Astrocyte of the spinal cord (primary cell): Measurements from ENCODE around the gene AP1M2.

Source experiments
- DNase-seq: peaks from one replicate; pipeline ENCODE4 v3.0.0; 2011; ENCODE audit warnings: low read depth, low spot score
- H3K4me3 ChIP-seq: 2 replicates; pipeline ENCODE4 v1.5.1; 2011; ENCODE audit warnings: low read depth, mild to moderate bottlenecking, low read length, moderate library complexity
- in situ Hi-C: cut with HindIII; loops from 2 replicates; pipeline ENCODE4 v1.10.0; 2017; ENCODE audit warnings: low sequenced_read_pairs
- TF ChIP-seq, protein P1 (sequence below): IDR thresholded peaks from 2 replicates; pipeline ENCODE4 v1.5.1; 2012; ENCODE audit warnings: low read depth, mild to moderate bottlenecking, low read length, inconsistent platforms

The AP1M2 gene

GRCh38 chr19:10615429-10616023, 28.4 kb upstream of the AP1M2 start:
- TF ChIP-seq, protein P1, sequence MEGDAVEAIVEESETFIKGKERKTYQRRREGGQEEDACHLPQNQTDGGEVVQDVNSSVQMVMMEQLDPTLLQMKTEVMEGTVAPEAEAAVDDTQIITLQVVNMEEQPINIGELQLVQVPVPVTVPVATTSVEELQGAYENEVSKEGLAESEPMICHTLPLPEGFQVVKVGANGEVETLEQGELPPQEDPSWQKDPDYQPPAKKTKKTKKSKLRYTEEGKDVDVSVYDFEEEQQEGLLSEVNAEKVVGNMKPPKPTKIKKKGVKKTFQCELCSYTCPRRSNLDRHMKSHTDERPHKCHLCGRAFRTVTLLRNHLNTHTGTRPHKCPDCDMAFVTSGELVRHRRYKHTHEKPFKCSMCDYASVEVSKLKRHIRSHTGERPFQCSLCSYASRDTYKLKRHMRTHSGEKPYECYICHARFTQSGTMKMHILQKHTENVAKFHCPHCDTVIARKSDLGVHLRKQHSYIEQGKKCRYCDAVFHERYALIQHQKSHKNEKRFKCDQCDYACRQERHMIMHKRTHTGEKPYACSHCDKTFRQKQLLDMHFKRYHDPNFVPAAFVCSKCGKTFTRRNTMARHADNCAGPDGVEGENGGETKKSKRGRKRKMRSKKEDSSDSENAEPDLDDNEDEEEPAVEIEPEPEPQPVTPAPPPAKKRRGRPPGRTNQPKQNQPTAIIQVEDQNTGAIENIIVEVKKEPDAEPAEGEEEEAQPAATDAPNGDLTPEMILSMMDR, result no peak
- in situ Hi-C loops, result no loop called here
- DNase-seq, result no peak
- H3K4me3 ChIP-seq, result no peak overlapping the region

DNA sequence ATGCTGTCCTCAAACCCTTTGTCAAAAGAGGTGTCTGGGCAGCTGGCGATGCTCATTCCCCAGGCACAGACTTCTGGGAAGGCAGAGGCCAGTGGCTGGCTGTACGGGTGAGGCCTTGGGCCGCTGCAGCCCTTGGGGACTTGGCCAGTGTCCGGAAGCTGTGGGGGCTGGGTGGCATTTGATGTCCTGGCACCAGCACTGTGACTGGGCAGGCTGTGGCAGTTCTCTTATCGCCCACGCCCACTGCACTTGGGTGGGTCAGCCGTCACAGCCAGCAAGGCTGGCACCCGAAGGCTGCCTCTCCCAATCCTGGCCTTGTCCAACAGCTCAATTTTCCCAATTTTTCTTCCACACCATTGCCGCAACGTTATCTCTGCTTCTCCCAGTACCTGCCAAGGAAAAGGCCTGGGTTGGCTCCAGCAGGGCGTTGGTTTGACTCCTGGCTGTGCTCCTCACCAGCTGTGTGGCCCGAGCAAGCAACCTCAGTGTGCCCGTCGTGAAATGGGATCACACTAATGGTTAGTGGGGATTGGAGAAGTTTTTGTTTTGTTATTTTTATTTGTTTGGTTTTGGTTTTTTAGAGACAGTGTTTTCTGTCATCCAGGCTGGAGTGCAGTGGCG, 25.5 kb upstream of the AP1M2 start:
- TF ChIP-seq, protein P1, result no peak
- in situ Hi-C loops, result no loop called here
- H3K4me3 ChIP-seq, result no peak overlapping the region
- DNase-seq, result no peak

DNA sequence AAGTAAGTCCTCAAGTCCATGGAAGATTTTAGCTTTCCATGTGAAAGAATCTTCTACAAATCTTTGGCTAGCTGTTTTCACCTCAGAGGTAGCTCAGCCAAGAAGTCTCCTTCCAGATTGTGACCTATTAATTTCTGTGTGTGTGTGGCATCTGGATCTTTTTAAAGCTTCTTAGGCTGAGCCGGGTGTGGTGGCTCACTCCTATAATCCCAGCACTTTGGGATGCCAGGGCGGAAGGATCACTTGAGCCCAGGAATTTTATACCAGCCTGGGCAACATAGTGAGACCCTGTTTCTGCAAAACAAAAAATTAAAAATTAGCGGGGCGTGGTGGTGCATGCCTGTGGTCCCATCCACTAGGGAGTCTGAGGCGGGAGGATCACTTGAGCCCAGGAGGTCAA, 24.8 kb upstream of the AP1M2 start:
- in situ Hi-C loops, result no loop called here
- no peak for DNase-seq
- TF ChIP-seq, protein P1, result no peak
- H3K4me3 ChIP-seq, result no peak overlapping the region

GRCh38 chr19:10604460-10604980, 17.4 kb upstream of the AP1M2 start:
- no peak for DNase-seq
- in situ Hi-C loops, result no loop called here
- TF ChIP-seq, protein P1, result no peak
- H3K4me3 ChIP-seq, result no peak overlapping the region

- peak; percentile 20 for DNase-seq
- H3K4me3 ChIP-seq, result peak overlapping the region; percentile 94
- in situ Hi-C loops, result no loop called here
- TF ChIP-seq, protein P1, result no peak
These were observed 16.9 kb upstream of the AP1M2 start for GRCh38 chr19:10603873-10604459.

DNA sequence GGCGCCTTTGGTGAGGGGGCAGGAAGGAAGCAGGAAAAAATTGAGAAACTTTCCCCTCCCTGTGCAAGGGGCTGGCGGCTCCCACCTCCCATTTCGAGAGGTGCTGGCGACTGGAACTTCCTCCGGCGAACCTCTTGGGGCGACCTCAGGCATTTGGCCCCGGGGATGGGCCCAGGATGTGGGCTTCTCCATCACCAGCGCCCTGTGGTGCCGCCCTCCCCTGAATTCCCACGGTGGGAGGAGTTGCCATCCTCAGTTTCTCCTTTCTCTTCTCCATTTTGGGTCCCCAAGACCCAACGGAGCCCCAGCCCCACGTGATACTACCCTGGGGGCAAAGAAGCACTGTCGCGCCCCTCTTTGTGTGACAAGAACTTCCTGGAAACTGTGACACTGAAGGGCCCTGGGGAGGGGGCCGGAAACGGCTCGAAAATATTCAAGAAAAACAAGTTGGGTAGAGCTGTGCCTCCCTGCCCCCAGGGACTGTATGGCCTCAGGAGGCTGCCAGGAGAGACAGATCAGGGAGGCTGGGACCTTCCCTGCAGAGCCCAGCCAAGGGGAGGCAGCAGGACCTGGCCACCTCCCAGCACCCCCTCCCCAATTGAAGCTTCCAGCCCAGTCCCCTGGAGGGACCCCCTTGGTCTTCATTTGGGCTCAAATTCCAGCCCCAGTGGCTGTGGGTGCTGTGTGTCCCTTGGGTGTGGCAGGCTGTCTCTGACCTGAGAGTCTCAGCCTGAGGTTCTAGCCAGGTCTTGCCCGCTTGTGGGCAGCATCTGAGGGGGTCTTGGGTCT, 16.2 kb upstream of the AP1M2 start:
- no peak for DNase-seq
- TF ChIP-seq, protein P1, result no peak
- H3K4me3 ChIP-seq, result peak overlapping the region; percentile 94

More for the DNA sequence above, 16.2 kb upstream of the AP1M2 start:
- in situ Hi-C loops, result no loop called here
